Astrocyte (in vitro differentiated cells and primary cell): ENCODE results near the gene PLPP2.

ENCODE experiments used
- CTCF ChIP-seq: IDR thresholded peaks from 2 replicates; pipeline ENCODE4 v1.5.1; 2011; ENCODE audit warnings: low read depth, mild to moderate bottlenecking, inconsistent platforms, low read length, moderate library complexity; ENCODE audit not compliant: insufficient read depth
- EZH2 ChIP-seq: IDR thresholded peaks from 2 replicates; pipeline ENCODE4 v1.6.1; 2012; ENCODE audit warnings: mild to moderate bottlenecking, low read length, inconsistent platforms; ENCODE audit not compliant: insufficient read depth

GRCh38 chr19:329876-330275 lies 38.7 kb upstream of the PLPP2 start:
- TF ChIP-seq CTCF (no peak), EZH2 (no peak)
